ENCODE data around the gene B4GALT2. TPM values are rescaled to one million over a fixed set of nuclear protein-coding genes. Genes with fewer than 3 reads are reported as not detected.

The B4GALT2 gene
- total and polyA plus RNA-seq, 2 of the 4 experiments (the other 2 are of a cell fraction): 52.3 to 60.8 TPM

GRCh38 chr1:43994071-43994470 lies 15.1 kb downstream of the B4GALT2 start:
- H3K4me3 ChIP-seq (ENCODE audit: insufficient read depth, low read depth, low read length): no peak overlapping the region
- 100% methylated on average over 1 of the region's 7 CpGs; no CpG with 5 or more reads in 1 of the 2 experiments for WGBS, 2 experiments (ENCODE audit: extremely low coverage in 2 of 2, insufficient read length in 1 of 2)
- POLR2A ChIA-PET (ENCODE audit: unreplicated experiment): no interaction called here
- no peak for DNase-seq
- H4K91ac ChIP-seq (ENCODE audit: insufficient read depth, low read depth, low read length): no peak overlapping the region
- no peak overlapping the region for H3K14ac ChIP-seq (replicated peaks; ENCODE audit: low read depth, low read length)
- no peak overlapping the region for H2BK5ac ChIP-seq (ENCODE audit: low read depth, low read length, poor library complexity, severe bottlenecking)
- H2AK9ac ChIP-seq (replicated peaks; ENCODE audit: low read depth, low read length, poor library complexity): no peak overlapping the region
- H3K9ac ChIP-seq (ENCODE audit: low read depth, low read length): no peak overlapping the region
- H2BK15ac ChIP-seq (ENCODE audit: low read depth, low read length): no peak overlapping the region
- peaks cover 7% of the 10 kb centered on the region for H3K4me1 ChIP-seq (ENCODE audit: control insufficient read depth, insufficient read depth, low read length)
- H4K20me1 ChIP-seq (ENCODE audit: insufficient read depth, low read length): no peaks in the 10 kb centered on the region
- H3K56ac ChIP-seq (ENCODE audit: extremely low read depth, insufficient read depth, low read length): no peak overlapping the region
- no peak for TF ChIP-seq RAD21 (IDR thresholded peaks at IDR 0.05; ENCODE audit: low read length)
- no peak for TF ChIP-seq BHLHE40 (IDR thresholded peaks at IDR 0.05; ENCODE audit: low read depth, low read length)
- TF ChIP-seq, protein P1, sequence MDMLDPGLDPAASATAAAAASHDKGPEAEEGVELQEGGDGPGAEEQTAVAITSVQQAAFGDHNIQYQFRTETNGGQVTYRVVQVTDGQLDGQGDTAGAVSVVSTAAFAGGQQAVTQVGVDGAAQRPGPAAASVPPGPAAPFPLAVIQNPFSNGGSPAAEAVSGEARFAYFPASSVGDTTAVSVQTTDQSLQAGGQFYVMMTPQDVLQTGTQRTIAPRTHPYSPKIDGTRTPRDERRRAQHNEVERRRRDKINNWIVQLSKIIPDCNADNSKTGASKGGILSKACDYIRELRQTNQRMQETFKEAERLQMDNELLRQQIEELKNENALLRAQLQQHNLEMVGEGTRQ (IDR thresholded peaks at IDR 0.05; ENCODE audit: low read depth, low read length): no peak
- no peak for TF ChIP-seq FOS (IDR thresholded peaks at IDR 0.05; ENCODE audit: low read depth, low read length)
- TF ChIP-seq MAZ (IDR thresholded peaks at IDR 0.05; ENCODE audit: borderline replicate concordance, low read depth, low read length): no peak
- no peak for TF ChIP-seq SMC3 (IDR thresholded peaks at IDR 0.05; ENCODE audit: low read depth, low read length)
- no peak for TF ChIP-seq CEBPB (IDR thresholded peaks at IDR 0.05; ENCODE audit: low read depth, low read length)
- TF ChIP-seq NFE2L2 (IDR thresholded peaks at IDR 0.05; ENCODE audit: low read depth, low read length): no peak
- no peak for TF ChIP-seq RCOR1 (IDR thresholded peaks at IDR 0.05; ENCODE audit: insufficient replicate concordance, low read length)
- TF ChIP-seq CHD1 (IDR thresholded peaks at IDR 0.05; ENCODE audit: low read depth, low read length): no peak
- no peak for TF ChIP-seq POLR2A (IDR thresholded peaks at IDR 0.05; ENCODE audit: low read depth, low read length)
- no peak for TF ChIP-seq RFX5 (IDR thresholded peaks at IDR 0.05; ENCODE audit: low read depth, low read length)
- TF ChIP-seq, protein P2, sequence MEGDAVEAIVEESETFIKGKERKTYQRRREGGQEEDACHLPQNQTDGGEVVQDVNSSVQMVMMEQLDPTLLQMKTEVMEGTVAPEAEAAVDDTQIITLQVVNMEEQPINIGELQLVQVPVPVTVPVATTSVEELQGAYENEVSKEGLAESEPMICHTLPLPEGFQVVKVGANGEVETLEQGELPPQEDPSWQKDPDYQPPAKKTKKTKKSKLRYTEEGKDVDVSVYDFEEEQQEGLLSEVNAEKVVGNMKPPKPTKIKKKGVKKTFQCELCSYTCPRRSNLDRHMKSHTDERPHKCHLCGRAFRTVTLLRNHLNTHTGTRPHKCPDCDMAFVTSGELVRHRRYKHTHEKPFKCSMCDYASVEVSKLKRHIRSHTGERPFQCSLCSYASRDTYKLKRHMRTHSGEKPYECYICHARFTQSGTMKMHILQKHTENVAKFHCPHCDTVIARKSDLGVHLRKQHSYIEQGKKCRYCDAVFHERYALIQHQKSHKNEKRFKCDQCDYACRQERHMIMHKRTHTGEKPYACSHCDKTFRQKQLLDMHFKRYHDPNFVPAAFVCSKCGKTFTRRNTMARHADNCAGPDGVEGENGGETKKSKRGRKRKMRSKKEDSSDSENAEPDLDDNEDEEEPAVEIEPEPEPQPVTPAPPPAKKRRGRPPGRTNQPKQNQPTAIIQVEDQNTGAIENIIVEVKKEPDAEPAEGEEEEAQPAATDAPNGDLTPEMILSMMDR (conservative IDR thresholded peaks at IDR 0.05; ENCODE audit: low read depth, low read length): no peak
- TF ChIP-seq MXI1 (IDR thresholded peaks at IDR 0.05; ENCODE audit: borderline replicate concordance, low read depth, low read length): no peak
- TF ChIP-seq, protein P3, sequence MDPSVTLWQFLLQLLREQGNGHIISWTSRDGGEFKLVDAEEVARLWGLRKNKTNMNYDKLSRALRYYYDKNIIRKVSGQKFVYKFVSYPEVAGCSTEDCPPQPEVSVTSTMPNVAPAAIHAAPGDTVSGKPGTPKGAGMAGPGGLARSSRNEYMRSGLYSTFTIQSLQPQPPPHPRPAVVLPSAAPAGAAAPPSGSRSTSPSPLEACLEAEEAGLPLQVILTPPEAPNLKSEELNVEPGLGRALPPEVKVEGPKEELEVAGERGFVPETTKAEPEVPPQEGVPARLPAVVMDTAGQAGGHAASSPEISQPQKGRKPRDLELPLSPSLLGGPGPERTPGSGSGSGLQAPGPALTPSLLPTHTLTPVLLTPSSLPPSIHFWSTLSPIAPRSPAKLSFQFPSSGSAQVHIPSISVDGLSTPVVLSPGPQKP (IDR thresholded peaks at IDR 0.05; ENCODE audit: borderline replicate concordance, low read depth, low read length): no peak
- no peak overlapping the region for H4K5ac ChIP-seq (ENCODE audit: low read depth, low read length)
- H3K27me3 ChIP-seq (ENCODE audit: control insufficient read depth, insufficient read depth, low read length): no peaks in the 10 kb centered on the region
- in situ Hi-C loops (cut with MboI; ENCODE audit: low sequenced_read_pairs): no loop called here
- no peak overlapping the region for H3K4me2 ChIP-seq (ENCODE audit: low read depth, low read length)
- no peak overlapping the region for H2BK20ac ChIP-seq (ENCODE audit: low read depth, low read length)
- BruUV-seq (replicated peaks): no TSS peak
- no peaks in the 10 kb centered on the region for H3K79me1 ChIP-seq (ENCODE audit: low read depth in 1 of 2, low read length in 2 of 2)
- dilution Hi-C loops (cut with HindIII; ENCODE audit: low sequenced_read_pairs, unreplicated experiment): no loop called here
- peak overlapping the region; percentile 38 for H2AFZ ChIP-seq (replicated peaks; ENCODE audit: low read length, poor library complexity)
- CTCF ChIA-PET: interaction anchor here (0.9 to 1.1 kb wide), 3 partner anchors 27 to 230 kb away, joined by 3 read pairs; no protein-coding TSS in a partner anchor
- no peak overlapping the region for H3K18ac ChIP-seq (ENCODE audit: low read depth, low read length)
- H4K8ac ChIP-seq (ENCODE audit: low read depth in 2 of 2, low read length in 2 of 2): no peak overlapping the region
- H3K4ac ChIP-seq (ENCODE audit: low read depth, low read length): no peak overlapping the region
- no peak overlapping the region for H3K27ac ChIP-seq (ENCODE audit: insufficient read depth, low read length)
- H3K36me3 ChIP-seq (ENCODE audit: control insufficient read depth, insufficient read depth, low read length): peaks cover 6% of the 10 kb centered on the region; the same call in 1 of the 2 replicates
- H2BK120ac ChIP-seq (ENCODE audit: low read depth, low read length): no peak overlapping the region
- H3K23ac ChIP-seq (ENCODE audit: low read depth, low read length): no peak overlapping the region
- no peak for ATAC-seq (ENCODE audit: low read depth)
- H3K9me3 ChIP-seq (ENCODE audit: control insufficient read depth, insufficient read depth, low read length): no peaks in the 10 kb centered on the region
- no peaks in the 10 kb centered on the region for H3K9me1 ChIP-seq (ENCODE audit: insufficient read depth, low read length)
- intact Hi-C loops (cut with micrococcal nuclease): no loop called here
- H2AK5ac ChIP-seq (ENCODE audit: low read depth, low read length): no peak overlapping the region

Data from IMR-90 (cell line).